RPMI8226 (cell line): Measurements from ENCODE around the gene ARAF.
"Not testable (repeated sequence)": the region's sequence is repeated elsewhere in the genome, so short reads cannot be mapped to it uniquely, and the experiment has no call there.

ENCODE experiments used
- DNase-seq: peaks from one replicate; pipeline ENCODE4 v3.0.0-alpha.2; 2015

ARAF gene

DNA sequence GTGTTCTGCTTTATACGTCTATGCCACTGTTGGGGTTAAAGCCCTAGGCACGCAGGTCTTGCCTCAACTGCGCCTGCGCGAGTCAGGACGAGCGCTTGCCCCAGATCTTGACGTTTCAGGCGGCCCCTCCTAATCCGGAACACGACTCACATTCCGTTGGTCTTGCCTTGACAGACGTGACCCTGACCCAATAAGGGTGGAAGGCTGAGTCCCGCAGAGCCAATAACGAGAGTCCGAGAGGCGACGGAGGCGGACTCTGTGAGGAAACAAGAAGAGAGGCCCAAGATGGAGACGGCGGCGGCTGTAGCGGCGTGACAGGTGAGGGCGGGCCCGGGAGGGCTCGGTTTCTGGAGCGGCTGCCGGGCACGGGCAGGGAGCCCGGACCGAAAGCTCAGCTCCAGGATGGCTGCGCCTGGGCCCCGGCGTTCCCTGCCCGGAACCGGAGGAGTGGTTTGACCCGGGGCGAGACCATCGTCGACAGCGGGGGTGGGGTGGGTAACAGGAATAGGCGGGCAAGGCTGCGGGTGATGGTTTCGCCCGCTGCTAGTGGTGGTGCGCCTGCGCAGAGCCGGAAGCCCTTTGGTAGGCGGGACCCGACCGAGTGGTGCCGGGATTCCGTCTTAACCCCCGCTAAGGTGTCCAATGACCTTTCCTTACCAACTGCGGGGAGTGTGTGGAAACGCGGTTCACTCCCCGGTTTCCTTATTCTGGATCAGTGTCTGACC lies at the start of gene ARAF:
Gene ARAF (plus strand): TSS at position 272 of the 725 bp plus-strand sequence. CDS start 1,763 bp downstream, outside the sequence.
- DNase-seq = peak; percentile 99

- not testable (repeated sequence) for DNase-seq
Observed at GRCh38 chrX:47512383-47512782, 48.6 kb upstream of the ARAF start.

DNA sequence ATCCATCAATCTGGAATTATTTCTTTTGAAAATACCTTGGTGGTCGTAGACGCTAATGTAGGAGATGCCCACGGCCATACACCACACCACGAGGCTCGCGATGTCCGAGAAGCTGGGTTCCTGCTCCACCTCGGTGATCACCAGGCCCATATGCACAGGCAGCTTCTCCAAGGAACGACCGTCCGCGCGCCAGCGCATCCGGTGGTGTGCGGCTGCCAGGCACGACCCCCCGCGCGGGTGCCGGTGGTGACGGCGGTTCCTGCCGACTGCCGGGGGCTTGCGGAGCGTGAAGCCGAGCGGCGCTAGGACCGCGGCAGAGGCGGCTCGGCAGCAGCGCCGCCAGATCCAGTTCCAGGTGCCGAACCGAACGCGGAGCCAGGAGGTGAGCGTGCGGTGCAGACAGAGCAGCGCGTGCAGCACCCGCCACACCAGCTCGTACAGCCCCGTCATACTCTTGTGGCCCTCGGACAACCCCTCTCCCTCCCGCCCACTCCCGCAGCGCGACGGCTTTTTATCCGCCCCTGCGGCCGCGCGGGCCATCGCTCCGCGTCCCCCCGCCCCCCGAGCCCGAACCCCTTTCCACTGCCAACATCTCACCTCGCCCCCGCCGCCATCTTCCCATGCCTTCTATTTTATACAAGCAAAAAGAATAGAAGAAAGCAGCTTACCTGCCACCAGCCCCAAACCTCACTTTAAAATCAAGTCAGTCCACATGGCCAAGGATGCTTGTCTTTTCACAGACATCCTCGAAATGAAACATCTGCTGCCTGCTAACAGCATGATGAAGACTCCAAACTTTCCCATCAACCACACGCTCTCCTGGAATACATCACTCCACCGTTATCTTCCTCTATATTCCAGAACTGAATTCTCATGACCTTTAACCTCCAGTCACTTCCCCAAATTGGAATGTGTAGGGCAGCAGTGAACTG lies 47.7 kb upstream of the ARAF start:
- not testable (repeated sequence) for DNase-seq

DNA sequence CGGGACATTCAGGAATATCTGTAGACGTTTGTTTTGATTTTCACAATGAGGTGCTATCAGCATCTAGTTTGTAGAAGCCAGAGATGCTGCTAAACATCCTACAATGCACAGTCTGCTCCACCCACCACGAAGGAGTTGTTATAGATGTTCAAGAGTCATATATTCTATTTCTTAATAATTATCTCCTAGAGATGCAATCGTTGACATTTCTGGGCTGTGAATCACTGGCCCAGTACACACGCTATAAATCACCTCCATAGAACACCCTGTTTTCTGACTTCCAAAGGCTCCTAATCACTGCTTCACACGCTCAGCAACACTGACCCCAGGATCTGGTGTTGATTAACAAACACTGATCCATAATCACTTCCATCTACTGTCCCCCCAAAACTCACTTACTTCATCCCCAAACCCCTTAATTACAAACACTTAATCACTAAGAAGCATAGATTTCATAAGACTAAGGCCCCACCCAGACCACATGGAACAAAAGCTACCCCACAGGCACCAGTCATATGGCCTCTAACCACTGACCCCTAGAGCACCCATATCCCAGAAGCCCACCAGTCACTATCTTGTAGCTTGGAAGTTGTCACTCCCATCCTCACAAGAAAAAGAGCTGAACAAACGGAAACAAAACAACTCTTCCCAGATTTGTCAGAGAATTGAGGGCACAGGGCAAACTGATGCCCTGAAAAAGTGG lies 46.3 kb upstream of the ARAF start:
- no peak for DNase-seq

DNA sequence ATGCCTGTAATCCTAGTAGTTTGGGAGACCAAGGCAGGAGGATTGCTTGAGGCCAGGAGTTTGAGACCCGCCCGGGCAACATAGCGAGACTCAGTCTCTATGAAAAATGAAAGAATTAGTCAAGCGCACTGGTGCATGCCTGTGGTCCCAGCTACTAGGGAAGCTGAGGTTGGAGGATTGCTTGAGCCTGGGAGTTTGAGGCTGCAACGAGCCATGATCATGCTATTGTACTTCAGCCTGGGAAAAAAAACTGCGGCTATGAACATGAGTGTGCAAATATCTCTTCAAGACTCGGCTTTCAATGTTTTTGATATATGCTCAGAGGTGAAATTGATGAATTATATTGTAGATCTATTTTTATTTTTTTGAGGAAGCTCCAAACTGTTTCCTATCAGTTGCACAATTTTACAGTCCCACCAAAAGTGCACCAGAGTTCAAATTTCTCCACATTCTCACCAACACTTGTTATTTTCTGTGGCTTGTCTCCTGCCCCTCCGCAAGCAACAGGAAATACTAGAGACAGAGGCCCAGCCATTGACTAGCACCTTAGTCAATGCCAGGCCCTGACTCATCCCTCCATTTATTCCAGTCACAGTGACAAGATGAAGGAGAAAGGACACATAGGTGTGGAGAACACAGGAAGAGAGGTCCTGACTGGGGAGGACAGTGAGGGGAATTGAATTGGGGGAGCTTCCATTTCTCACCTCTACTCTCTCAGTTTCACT lies 44.9 kb upstream of the ARAF start:
- no peak for DNase-seq

DNA sequence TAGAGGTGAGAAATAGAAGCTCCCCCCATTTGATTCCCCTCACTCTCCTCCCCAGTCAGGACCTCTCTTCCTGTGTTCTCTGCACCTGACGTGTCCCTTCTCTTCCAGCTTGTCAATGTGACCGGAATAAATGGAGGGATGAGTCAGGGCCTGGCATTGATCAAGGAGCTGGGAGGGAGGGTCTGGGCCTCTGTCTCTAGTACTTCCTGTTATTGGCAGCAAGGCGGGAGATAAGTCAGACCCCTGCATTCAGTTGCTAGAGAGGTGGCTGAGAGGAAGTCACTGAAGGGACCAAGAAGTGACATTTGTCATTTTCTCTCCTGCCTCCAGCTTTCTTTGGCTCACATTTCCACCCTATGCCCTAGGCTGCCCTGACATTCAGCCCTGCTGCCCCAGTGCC lies 42.9 kb upstream of the ARAF start:
- no peak for DNase-seq

DNA sequence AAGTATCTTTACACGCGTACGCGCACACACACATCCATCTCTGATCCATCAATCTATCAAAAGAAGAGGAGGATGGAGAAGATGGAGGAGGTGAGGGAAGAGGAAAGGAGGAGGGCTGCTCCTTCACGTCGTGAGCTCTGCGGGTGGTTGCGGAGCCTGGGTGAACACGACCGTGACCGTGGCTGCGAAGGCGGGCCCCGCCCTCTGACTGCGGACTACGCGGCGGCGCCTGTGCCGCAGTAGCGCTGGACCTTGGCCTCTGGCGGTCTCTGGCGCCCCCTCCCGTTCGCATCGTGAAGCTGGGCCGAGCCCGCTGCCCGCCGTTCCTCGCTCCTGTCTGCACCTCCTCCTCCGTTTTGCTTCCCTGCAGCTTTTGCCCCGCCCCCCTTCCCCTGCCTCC lies 37.7 kb upstream of the ARAF start:
- peak; percentile 81 for DNase-seq

DNA sequence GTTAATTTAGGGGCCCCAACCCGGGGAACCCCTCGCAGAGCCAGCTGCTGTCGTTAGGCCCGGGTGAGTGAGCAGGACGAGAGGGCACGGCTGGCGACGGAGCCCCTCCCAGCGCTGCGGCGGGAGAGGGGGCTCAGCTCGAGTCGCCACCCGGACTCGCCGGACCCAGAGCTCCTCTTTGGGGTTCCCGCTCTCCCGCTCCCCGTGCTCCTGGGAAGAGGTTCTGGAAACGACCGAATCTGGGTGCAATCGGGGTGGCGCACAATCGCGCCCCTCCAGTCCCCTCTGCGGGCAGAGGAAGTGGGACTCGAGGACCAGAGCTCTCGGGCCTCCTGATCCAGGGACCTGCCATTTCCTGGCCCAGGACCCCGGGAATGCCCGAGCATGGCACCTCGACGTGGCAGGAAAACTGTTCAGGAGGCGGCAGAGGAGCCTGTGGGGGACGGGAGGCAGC lies 37.3 kb upstream of the ARAF start:
- DNase-seq = no peak

- no peak for DNase-seq
Observed at GRCh38 chrX:47529548-47529947, 31.5 kb upstream of the ARAF start.

DNA sequence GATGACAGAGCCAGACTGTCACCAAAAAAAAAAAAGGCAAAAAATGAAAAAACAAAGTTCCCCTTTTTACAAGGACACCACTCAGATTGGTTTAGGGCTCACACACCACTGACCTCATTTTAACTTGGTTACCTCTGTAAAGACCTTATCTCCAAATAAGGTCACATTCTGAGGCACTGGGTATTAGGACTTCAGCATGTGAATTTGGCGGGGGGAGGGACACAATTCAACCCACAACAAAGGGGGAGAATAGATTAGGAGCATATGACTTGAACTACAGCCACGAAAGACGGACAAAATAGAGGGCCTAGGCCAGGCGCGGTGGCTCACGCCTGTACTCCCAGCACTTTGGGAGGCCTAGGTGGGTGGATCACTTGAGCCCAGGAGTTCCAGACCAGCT lies 31.0 kb upstream of the ARAF start:
- DNase-seq = no peak

- no peak for DNase-seq
Observed at GRCh38 chrX:47539860-47540259, 21.1 kb upstream of the ARAF start.

- DNase-seq = peak; percentile 51
Observed at GRCh38 chrX:47540754-47541538, 20.1 kb upstream of the ARAF start.

GRCh38 chrX:47543496-47543895 lies 17.5 kb upstream of the ARAF start:
- no peak for DNase-seq

GRCh38 chrX:47556045-47556623 lies 4.9 kb upstream of the ARAF start:
- DNase-seq = peak; percentile 58

GRCh38 chrX:47558436-47558835 lies 2.6 kb upstream of the ARAF start:
- DNase-seq = no peak

- DNase-seq = no peak
Observed at GRCh38 chrX:47560179-47560933, 649 bp upstream of the ARAF start.

- no peak for DNase-seq
Observed at GRCh38 chrX:47561659-47562151, 700 bp downstream of the ARAF start.

DNA sequence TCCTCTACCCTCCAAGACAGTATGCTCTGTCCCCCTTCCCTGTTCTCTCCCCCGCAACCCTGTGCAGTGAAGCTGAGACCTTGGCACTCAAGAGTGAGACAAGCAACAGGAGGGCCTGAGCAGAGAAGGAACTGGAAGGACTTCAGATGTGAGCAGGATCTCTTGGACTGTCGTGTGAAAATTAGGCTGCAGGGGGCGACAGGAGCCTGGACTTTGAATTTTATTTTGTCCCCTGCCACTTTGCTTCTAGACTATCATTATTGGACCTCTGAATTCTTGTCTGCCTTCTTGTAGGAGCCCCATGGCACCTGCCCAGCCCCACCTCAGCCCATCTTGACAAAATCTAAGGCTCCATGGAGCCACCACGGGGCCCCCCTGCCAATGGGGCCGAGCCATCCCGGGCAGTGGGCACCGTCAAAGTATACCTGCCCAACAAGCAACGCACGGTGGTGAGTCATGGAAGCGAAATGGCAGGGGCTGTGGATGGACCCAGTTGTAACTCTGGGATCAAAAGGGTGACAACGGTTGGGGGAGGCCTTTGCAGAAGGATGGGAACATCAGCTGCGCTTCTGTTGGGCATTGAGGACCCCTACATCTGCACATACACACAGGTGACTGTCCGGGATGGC lies 1.7 kb downstream of the ARAF start:
- peak; percentile 23 for DNase-seq

- no peak for DNase-seq
Observed at GRCh38 chrX:47563801-47564315, 2.9 kb downstream of the ARAF start.
